Stimulated activated CD4-positive, alpha-beta T cell treated with anti-CD3 and anti-CD28 coated beads, Interleukin-1b, Interleukin-23, amount 100 ng/mL, for 48 hours (primary cell): ENCODE data around the gene NUP50.

ENCODE experiments used
- DNase-seq: peaks from one replicate; pipeline ENCODE4 v3.0.0-alpha.2; 2020

NUP50 gene

GRCh38 chr22:45233827-45234226, 70.1 kb downstream of the NUP50 start:
- no peak for DNase-seq

DNA sequence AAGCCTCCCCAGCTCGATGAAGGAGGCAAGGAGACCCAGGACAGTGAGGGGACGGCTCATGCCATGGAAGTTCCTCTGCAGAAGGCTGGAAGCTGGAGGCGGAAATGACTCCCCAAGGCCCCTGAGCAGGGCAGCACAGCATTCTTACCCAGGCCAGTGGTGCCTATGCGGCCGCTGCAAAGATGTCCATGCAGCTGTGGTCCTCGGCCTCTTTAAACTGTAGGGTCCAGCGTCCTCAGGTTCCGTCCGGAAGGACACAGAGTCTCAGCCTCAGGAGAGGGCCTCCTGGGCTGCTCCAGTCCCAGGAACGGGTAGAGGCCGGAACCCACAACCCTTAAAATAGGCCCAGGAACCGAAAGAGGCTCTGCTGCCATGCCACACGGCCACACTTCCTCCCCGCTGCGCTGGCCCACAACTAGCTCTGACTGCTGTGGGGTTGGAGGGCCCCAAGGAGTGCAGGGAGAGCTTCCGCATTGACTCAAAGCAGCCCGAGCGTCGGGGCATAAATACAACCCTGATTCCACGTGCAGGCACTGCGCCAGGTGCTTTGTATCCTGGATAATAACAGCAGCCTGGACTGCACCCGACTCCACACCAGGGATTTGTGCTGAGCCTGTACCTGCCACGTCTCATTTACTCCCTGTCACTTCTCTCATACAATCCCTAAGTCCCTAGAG, 71.5 kb downstream of the NUP50 start:
- no peak for DNase-seq

DNA sequence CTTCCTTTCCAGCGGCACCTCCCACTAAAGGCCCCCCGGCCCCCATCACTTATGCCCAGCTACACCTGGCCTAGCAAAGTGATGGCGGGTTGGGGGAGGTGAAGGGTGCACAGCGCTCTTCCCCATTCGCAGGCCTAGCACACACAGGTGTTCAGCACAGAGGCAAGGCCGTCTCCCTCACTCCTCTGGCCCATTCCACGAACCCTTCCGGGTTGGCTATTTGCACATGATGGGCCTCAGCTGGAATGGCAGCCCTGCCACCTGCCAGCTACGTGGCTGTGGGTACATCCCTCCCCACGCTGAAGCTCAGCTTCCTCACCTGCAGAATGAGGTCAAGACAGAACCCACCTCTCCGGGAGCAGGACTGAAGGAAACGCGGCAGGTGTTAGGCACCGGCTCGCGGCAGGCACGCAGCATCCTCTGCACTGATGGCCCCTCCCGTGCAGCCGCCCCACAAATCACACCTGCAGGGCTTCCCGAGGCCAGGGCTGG, 72.2 kb downstream of the NUP50 start:
- DNase-seq = no peak

DNA sequence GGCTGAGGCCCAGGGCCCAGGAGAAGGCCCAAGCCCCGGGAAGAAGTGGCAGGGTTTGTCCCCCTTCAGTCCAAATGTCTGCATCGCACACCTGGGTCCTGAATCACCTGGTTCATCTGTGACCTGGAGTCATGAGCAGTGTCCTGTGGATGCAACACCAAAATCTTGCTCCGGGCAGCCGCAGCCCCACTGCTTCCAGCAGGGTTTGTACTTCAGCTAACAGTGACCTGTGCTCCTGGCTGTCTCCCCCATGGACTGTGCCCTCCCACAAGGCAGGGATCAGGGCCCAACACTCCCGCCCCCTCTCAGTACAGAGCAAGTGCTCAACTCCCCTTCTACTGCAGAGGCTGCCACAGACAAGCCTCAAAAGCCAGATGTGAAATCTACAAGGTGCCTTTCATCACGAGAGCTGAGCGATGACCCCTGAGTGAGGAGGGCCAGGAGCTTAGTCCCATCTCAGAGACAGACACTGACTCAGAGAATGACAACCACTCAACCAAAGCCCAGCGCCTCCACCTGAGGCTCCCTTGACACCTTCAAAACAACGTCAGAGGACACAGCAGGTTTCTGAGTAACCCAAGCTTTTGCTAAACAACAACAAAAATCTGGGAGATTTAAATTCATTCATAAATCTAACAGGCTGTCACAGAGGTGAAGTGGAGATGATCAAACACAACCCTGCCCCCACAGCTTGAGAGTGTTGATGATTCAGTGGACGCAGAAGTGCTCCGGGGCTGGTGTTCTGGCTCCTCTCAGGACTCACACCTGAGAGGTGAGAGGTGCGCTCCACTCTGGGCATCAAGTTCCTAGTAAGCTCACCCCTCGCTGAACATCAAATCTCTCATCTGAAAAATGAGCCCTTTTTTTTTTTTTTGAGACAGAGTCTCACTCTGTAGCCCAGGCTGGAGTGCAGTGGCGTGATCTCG, 73.6 kb downstream of the NUP50 start:
- no peak for DNase-seq
